Esophagus (tissue), 2 donors: Measurements from ENCODE around the gene AK5. TPM values are rescaled to one million over a fixed set of nuclear protein-coding genes. Genes with fewer than 3 reads are reported as not detected.

ENCODE experiments used
- H3K27ac ChIP-seq, 2 donors: one replicate each; pipeline ENCODE4 v1.5.1; 2013; ENCODE audit warnings: low read depth in 2 of 2, mild to moderate bottlenecking in 2 of 2, inconsistent platforms in 1 of 2, low read length in 1 of 2, moderate library complexity in 1 of 2
- H3K27me3 ChIP-seq, 2 donors: one replicate each; pipeline ENCODE4 v1.6.1; 2013; ENCODE audit warnings: low read length in 2 of 2, control low read depth in 1 of 2, mild to moderate bottlenecking in 1 of 2; ENCODE audit not compliant: insufficient read depth in 2 of 2, control insufficient read depth in 1 of 2
- H3K36me3 ChIP-seq, 2 donors: one replicate each; pipeline ENCODE4 v1.6.1; 2013; ENCODE audit warnings: low read length in 1 of 2; ENCODE audit not compliant: control insufficient read depth in 2 of 2, insufficient read depth in 2 of 2
- H3K4me1 ChIP-seq, 2 donors: one replicate each; pipeline ENCODE4 v1.6.1; 2013; ENCODE audit warnings: low read length in 1 of 2; ENCODE audit not compliant: control insufficient read depth in 2 of 2, insufficient read depth in 2 of 2
- H3K4me3 ChIP-seq, 2 donors: one replicate each; pipeline ENCODE4 v1.5.1; 2013; ENCODE audit warnings: low read length in 2 of 2, mild to moderate bottlenecking in 2 of 2, low read depth in 1 of 2, moderate library complexity in 1 of 2
- H3K9me3 ChIP-seq, 2 donors: one replicate each; pipeline ENCODE4 v1.6.1; 2013; ENCODE audit warnings: mild to moderate bottlenecking in 2 of 2, low read depth in 1 of 2, low read length in 1 of 2, moderate library complexity in 1 of 2; ENCODE audit not compliant: control insufficient read depth in 2 of 2, insufficient read depth in 1 of 2
- WGBS, 2 donors: extraction: QIAGEN DNeasy Blood & Tissue Kit; methylation state at CpG; one replicate each; pipeline ENCODE4 v1.1.7; 2013; 5-methylcytosine and 5-hydroxymethylcytosine counted together
- polyA plus RNA-seq, 2 donors: library from polyadenylated mRNA; stranded (reverse); fragments of 200-250 nt; gene quantifications; one replicate each; pipeline ENCODE4 v1.2.3, GENCODE V29; 2013
- donor health status: healthy with polysubstance abuse.
- donor health status: Bipolar disorder and iron deficiency.

AK5 gene
- polyA plus RNA-seq, 2 donors = 0.11 to 0.16 TPM

- H3K27ac ChIP-seq = no peak overlapping the region
- WGBS, 2 donors = 39 to 46% methylated on average over 4 of the region's 4 CpGs
- H3K4me3 ChIP-seq = no peak overlapping the region
- no peaks in the 10 kb centered on the region for H3K9me3 ChIP-seq
- H3K4me1 ChIP-seq = no peaks in the 10 kb centered on the region
- no peaks in the 10 kb centered on the region for H3K36me3 ChIP-seq
- H3K27me3 ChIP-seq = no peaks in the 10 kb centered on the region
Measured at GRCh38 chr1:77468257-77468948, 186.6 kb downstream of the AK5 start.

- Histone ChIP-seq H3K36me3 (no peaks in the 10 kb centered on the region), H3K4me1 (no peaks in the 10 kb centered on the region), H3K27me3 (no peaks in the 10 kb centered on the region), H3K9me3 (no peaks in the 10 kb centered on the region), H3K4me3 (no peak overlapping the region), H3K27ac (no peak overlapping the region)
- 59 to 71% methylated on average over 5 of the region's 5 CpGs for WGBS, 2 donors
Measured at GRCh38 chr1:77468949-77469710, 187.3 kb downstream of the AK5 start.

GRCh38 chr1:77471691-77472090 lies 189.9 kb downstream of the AK5 start:
- no peak overlapping the region for H3K4me3 ChIP-seq

GRCh38 chr1:77473690-77474089 lies 191.9 kb downstream of the AK5 start:
- Histone ChIP-seq H3K36me3 (no peaks in the 10 kb centered on the region), H3K4me3 (no peak overlapping the region), H3K9me3 (no peaks in the 10 kb centered on the region), H3K4me1 (no peaks in the 10 kb centered on the region), H3K27me3 (no peaks in the 10 kb centered on the region), H3K27ac (no peak overlapping the region)
- WGBS, 2 donors = 30% methylated on average over 3 of the region's 3 CpGs

More at GRCh38 chr1:77471691-77472090, 189.9 kb downstream of the AK5 start:
- Histone ChIP-seq H3K4me1 (no peaks in the 10 kb centered on the region), H3K36me3 (no peaks in the 10 kb centered on the region), H3K9me3 (no peaks in the 10 kb centered on the region), H3K27ac (no peak overlapping the region), H3K27me3 (no peaks in the 10 kb centered on the region)
- WGBS, 2 donors = 72 to 78% methylated on average over 2 of the region's 2 CpGs

DNA sequence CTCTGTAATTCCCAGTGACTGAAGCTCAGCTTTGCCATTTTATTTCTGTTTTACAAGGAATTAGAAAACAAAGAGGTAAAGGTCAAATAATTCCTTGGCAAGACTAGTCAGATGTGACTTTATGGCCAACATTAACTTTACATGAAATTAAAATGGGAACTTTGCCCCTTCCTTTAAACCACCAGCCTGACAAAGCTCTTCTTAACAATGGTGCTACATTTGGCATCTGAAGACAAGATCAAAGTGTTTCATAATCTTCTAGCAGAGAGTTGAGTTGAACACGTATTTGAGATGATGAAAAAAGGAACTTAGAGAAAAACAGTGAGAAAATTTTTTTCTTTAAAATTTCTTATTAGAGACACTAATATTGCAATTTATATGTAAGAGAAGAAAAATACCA lies 193.8 kb downstream of the AK5 start:
- Histone ChIP-seq H3K4me1 (no peaks in the 10 kb centered on the region), H3K27ac (no peak overlapping the region), H3K36me3 (no peaks in the 10 kb centered on the region), H3K27me3 (no peaks in the 10 kb centered on the region), H3K4me3 (no peak overlapping the region), H3K9me3 (no peaks in the 10 kb centered on the region)
- WGBS, 2 donors = 18 to 23% methylated on average over 1 of the region's 1 CpG

DNA sequence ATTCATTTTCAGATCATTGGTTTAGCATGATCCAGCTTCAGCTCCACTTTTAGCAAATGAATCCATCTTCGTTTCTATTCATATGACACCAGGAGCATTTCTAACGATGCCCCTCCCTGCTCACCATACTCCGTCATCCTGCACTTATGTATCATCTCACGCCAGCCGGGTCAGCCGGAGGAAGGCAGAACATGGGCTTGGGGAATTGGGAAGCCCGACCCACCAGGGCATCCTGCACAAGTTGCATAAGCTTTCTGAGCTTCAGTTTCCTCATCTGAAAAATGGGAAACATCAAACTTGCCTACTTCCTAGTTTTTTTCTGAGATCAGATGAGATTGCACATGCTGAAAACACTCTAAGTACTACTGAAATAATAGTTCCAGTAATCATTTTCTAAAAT lies 194.7 kb downstream of the AK5 start:
- no peaks in the 10 kb centered on the region for H3K4me1 ChIP-seq
- WGBS, 2 donors = 68 to 78% methylated on average over 7 of the region's 7 CpGs
- no peak overlapping the region for H3K4me3 ChIP-seq
- H3K27me3 ChIP-seq = no peaks in the 10 kb centered on the region
- H3K9me3 ChIP-seq = no peaks in the 10 kb centered on the region
- H3K36me3 ChIP-seq = no peaks in the 10 kb centered on the region
- no peak overlapping the region for H3K27ac ChIP-seq

DNA sequence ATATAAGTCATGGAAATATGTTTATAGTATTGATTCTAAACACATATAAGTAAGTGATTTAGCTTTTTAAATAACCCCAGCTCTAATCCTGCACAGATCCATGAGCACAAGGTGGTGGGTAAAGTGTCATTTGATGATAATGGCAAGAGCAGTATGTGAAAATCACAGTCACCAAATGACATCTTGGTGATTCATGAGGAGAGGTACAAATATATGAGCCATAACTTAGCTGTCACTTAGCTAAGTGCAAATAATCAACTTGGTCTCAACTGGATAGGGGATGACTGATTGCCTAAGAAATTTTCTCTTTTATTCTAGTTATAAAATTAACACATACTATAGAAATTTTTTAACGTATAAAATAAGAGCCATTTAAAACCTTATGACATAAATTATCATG lies 202.5 kb downstream of the AK5 start:
- H3K4me3 ChIP-seq = no peak overlapping the region
- no peaks in the 10 kb centered on the region for H3K27me3 ChIP-seq
- WGBS, 2 donors = 64 to 73% methylated on average over 1 of the region's 1 CpG
- no peaks in the 10 kb centered on the region for H3K4me1 ChIP-seq
- no peaks in the 10 kb centered on the region for H3K9me3 ChIP-seq
- H3K36me3 ChIP-seq = no peaks in the 10 kb centered on the region
- no peak overlapping the region for H3K27ac ChIP-seq

- no peaks in the 10 kb centered on the region for H3K36me3 ChIP-seq
- H3K27me3 ChIP-seq = no peaks in the 10 kb centered on the region
- H3K4me3 ChIP-seq = no peak overlapping the region
- no peaks in the 10 kb centered on the region for H3K4me1 ChIP-seq
- no peak overlapping the region for H3K27ac ChIP-seq
- H3K9me3 ChIP-seq = no peaks in the 10 kb centered on the region
- WGBS, 2 donors = 46 to 60% methylated on average over 2 of the region's 2 CpGs
Measured at GRCh38 chr1:77484926-77485325, 203.1 kb downstream of the AK5 start.

DNA sequence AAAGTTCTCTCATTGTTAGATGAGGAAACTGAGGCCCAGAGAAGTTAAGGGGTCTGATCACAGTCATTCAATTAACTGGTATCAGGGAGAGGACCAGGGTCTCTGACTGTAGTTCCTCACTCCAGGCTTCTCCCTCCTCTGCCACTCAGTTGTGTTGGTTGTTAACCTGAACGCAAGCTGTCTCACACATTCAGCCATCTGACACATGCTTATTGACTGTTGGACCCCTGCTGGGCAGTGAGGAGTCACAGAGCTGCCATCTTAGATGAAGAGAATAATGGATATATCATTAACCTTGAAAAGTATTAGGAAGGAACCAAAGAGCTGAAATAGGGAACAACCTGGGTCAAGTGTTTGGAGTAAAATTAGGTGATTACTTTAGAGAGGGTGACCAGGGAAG lies 205.8 kb downstream of the AK5 start:
- no peaks in the 10 kb centered on the region for H3K36me3 ChIP-seq
- no peaks in the 10 kb centered on the region for H3K9me3 ChIP-seq
- no peak overlapping the region for H3K4me3 ChIP-seq
- H3K27ac ChIP-seq = no peak overlapping the region
- 90 to 94% methylated on average over 1 of the region's 1 CpG for WGBS, 2 donors
- H3K4me1 ChIP-seq = no peaks in the 10 kb centered on the region
- H3K27me3 ChIP-seq = no peaks in the 10 kb centered on the region

- Histone ChIP-seq H3K36me3 (no peaks in the 10 kb centered on the region), H3K4me1 (no peaks in the 10 kb centered on the region), H3K27ac (no peak overlapping the region), H3K4me3 (no peak overlapping the region), H3K9me3 (no peaks in the 10 kb centered on the region), H3K27me3 (no peaks in the 10 kb centered on the region)
- WGBS, 2 donors = 66 to 71% methylated on average over 2 of the region's 2 CpGs
Measured at GRCh38 chr1:77489910-77490309, 208.1 kb downstream of the AK5 start.
